Measurements from ENCODE around the gene CAVIN1.

GRCh38 chr17:42411905-42412679 is 11.0 kb downstream of the CAVIN1 start:
- TF ChIP-seq POLR2AphosphoS5 (IDR thresholded peaks at IDR 0.05), result no peak
- TF ChIP-seq POLR2A (IDR thresholded peaks at IDR 0.05), result no peak
- no peak for TF ChIP-seq CTCF (IDR thresholded peaks at IDR 0.05)
